ENCODE measurements around the gene MAFG.

MAFG gene

GRCh38 chr17:81916234-81917001, 11.1 kb downstream of the MAFG start:
- Histone ChIP-seq H3K27me3 (ENCODE audit: insufficient read depth, poor library complexity, severe bottlenecking) (no peaks in the 10 kb centered on the region), H3K36me3 (ENCODE audit: low read depth) (peaks cover 51% of the 10 kb centered on the region), H3K27ac (ENCODE audit: poor library complexity, severe bottlenecking) (peak overlapping the region; percentile 44), H3K4me3 (ENCODE audit: severe bottlenecking) (peak overlapping the region; percentile 98), H3K4me1 (ENCODE audit: insufficient read depth, poor library complexity, severe bottlenecking) (peaks cover 25% of the 10 kb centered on the region), H3K9me3 (ENCODE audit: severe bottlenecking) (no peaks in the 10 kb centered on the region)
- no peak for DNase-seq (ENCODE audit: low spot score)
- peak; percentile 60 for ATAC-seq (ENCODE audit: low read depth)
- TF ChIP-seq CTCF (IDR thresholded peaks at IDR 0.05; ENCODE audit: poor library complexity, severe bottlenecking), result no peak

- Histone ChIP-seq H3K4me3 (ENCODE audit: severe bottlenecking) (no peak overlapping the region), H3K9me3 (ENCODE audit: severe bottlenecking) (no peaks in the 10 kb centered on the region), H3K27me3 (ENCODE audit: insufficient read depth, poor library complexity, severe bottlenecking) (no peaks in the 10 kb centered on the region), H3K4me1 (ENCODE audit: insufficient read depth, poor library complexity, severe bottlenecking) (peaks cover 26% of the 10 kb centered on the region), H3K36me3 (ENCODE audit: low read depth) (peaks cover 46% of the 10 kb centered on the region), H3K27ac (ENCODE audit: poor library complexity, severe bottlenecking) (no peak overlapping the region)
- no peak for TF ChIP-seq CTCF (IDR thresholded peaks at IDR 0.05; ENCODE audit: poor library complexity, severe bottlenecking)
- DNase-seq (ENCODE audit: low spot score), result no peak
- ATAC-seq (ENCODE audit: low read depth), result no peak
Measured at GRCh38 chr17:81915331-81915730, 12.2 kb downstream of the MAFG start.

GRCh38 chr17:81914103-81914850, 13.3 kb downstream of the MAFG start:
- peaks cover 29% of the 10 kb centered on the region for H3K4me1 ChIP-seq (ENCODE audit: insufficient read depth, poor library complexity, severe bottlenecking)
- no peak for TF ChIP-seq CTCF (IDR thresholded peaks at IDR 0.05; ENCODE audit: poor library complexity, severe bottlenecking)
- peak overlapping the region; percentile 46 for H3K27ac ChIP-seq (ENCODE audit: poor library complexity, severe bottlenecking)
- peaks cover 47% of the 10 kb centered on the region for H3K36me3 ChIP-seq (ENCODE audit: low read depth)
- no peaks in the 10 kb centered on the region for H3K9me3 ChIP-seq (ENCODE audit: severe bottlenecking)
- H3K4me3 ChIP-seq (ENCODE audit: severe bottlenecking), result no peak overlapping the region
- no peak for ATAC-seq (ENCODE audit: low read depth)
- no peak for DNase-seq (ENCODE audit: low spot score)
- H3K27me3 ChIP-seq (ENCODE audit: insufficient read depth, poor library complexity, severe bottlenecking), result no peaks in the 10 kb centered on the region

- DNase-seq (ENCODE audit: low spot score), result no peak
- Histone ChIP-seq H3K27ac (ENCODE audit: poor library complexity, severe bottlenecking) (peak overlapping the region; percentile 46), H3K27me3 (ENCODE audit: insufficient read depth, poor library complexity, severe bottlenecking) (no peaks in the 10 kb centered on the region), H3K36me3 (ENCODE audit: low read depth) (peaks cover 54% of the 10 kb centered on the region), H3K9me3 (ENCODE audit: severe bottlenecking) (no peaks in the 10 kb centered on the region), H3K4me1 (ENCODE audit: insufficient read depth, poor library complexity, severe bottlenecking) (peaks cover 29% of the 10 kb centered on the region), H3K4me3 (ENCODE audit: severe bottlenecking) (no peak overlapping the region)
- ATAC-seq (ENCODE audit: low read depth), result no peak
- no peak for TF ChIP-seq CTCF (IDR thresholded peaks at IDR 0.05; ENCODE audit: poor library complexity, severe bottlenecking)
Measured at GRCh38 chr17:81913394-81914102, 14.0 kb downstream of the MAFG start.
